GM10847 (cell line): ENCODE data around the gene NTSR1.

Source experiments
- POLR2A ChIP-seq: IDR thresholded peaks from 2 replicates; pipeline ENCODE4 v1.6.1; 2011; ENCODE audit not compliant: insufficient read length; ENCODE audit errors: extremely low read depth

The NTSR1 gene

DNA sequence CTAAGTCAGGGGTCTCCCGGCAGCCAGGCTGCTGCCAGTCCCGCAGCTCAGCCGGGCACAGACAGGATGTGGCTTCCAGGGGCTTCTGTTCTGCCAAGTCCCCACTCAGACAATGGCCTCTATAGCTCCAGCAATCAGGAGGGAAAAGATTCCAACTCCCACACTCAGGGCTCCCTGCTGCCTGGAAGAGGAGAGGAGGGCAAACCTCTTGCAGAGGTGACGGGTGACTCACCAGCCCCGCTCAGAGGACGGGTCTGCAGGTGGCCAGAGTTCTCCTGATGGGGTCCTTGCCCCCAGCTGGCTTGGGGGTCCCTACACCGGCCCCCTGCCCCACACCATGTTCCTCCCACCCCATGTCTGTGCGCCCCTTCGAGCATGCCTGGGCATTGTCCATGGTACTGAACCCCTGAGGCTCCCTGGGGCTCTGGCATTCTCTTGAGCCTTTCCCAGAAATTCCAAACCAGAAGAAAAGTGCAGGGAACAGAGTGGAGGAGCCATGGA, 32.6 kb downstream of the NTSR1 start:
- no peak for TF ChIP-seq POLR2A

DNA sequence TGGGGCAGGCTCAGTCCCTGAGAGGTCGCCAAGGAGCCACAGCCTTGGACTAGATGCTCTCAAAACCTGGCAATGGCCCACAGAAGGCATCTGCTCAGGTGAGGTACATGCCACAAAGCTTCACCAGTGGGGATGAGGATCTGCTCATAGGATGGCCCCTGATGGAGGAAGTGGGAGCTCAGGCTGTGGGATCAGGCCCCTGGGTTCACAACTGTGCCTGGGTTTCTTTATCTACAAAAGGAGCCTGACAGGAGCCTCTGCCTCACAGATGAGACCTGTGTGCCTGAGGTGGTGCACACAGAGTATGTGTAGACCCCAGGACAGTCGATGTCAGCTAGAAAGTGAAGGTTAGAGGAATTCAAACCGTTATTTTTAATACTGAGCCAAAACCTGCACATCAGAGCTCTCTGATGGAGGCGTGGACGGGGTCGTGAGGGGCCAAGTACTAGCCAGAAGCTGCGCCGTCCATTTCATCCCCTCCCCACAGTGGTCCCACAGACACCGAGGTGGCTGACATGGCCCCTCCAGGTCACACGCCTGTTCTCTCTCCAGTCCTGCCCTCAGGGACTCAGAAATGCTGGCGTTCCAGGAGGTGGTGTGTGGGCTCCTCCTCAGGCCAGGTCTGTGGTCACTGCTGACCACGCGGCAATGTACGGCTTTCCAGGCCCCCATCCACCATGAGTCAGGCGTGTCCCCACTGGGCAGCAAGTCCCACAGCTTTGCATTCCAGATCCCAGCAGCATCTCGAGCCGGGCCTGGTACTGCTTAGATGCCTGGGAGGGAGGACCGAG, 33.3 kb downstream of the NTSR1 start:
- no peak for TF ChIP-seq POLR2A

DNA sequence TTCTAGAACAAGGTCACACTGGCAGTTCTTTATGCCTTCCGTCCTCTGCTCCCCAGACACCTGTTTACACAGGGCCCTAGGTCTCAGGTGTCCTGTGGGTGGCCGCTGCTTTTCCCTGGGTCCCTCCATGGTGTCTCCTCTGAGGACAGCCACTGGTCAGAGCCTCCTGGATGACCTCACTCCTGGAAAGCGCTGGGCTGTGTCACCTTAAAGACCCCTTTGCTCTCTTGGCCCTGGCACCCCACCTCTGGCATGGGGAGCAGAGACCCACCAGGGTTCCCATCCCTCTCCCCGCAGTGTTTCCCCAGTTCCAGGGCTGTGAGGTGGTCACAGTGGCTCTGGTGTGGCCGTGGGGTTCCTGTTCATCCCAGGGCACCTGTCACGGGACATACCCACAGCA, 33.9 kb downstream of the NTSR1 start:
- TF ChIP-seq POLR2A = no peak

DNA sequence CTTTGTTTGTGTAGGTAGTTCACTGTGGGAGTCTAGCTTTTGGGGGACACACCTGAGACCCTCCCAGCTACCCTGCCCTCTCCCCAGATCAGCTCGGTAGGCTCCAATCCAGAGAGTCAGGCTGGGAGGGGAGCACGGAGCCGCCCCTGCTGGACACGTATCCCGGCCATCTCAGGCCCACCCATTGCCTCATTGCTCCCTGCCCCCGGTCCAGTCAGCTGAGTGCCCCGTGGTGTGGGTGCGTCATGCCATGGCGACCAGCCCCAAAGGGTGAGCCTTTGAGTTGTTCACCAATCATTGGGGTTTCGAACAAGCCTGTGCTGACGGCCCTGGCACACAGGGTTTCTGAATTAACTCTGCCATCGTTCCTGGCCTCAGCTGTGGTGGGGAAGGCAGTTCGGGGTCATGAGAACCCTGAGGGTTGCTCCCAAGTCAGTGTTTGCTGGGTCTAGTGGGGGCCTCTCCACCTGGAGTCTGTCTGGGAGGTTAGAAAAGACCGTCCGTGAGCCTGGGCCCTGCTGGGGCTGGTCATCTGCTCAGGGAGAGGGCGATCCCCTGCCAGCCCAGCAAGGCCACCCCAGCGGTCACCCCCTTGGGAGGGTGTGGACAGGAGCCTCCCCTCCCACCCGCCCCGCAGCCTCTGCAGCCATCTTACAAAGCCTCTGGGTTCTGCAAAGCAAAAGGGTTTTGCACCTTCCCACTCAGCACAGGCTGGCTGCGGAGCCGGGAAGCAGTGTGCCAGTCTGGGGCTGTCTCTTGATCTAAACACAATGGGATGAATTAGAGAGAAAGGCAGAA, 34.5 kb downstream of the NTSR1 start:
- no peak for TF ChIP-seq POLR2A

DNA sequence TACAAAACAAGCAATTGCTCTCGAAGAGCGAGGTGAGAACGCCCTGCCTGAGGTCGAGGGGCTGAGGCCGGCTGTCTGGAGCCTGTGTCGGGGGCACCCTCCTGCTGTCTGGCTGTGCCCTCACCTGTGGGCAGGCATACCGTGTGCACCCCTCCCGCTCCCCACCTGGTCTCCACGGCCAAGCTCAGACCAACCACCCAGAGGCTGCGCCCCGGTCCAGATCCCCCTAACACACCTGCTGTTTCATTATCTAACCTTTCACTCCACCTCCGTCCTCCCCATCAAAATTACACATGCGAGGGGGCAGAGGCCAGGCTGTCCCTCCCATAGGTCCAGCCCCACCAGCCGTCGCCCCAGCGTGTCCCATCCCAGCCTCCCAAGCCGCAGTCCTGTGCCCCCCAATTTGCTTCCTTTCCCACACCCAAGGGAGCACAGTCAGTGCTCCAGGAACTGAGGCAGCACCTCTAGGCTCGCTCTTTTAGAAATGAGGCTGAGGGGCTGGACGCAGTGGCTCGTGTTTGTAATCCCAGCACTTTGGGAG, 35.2 kb downstream of the NTSR1 start:
- no peak for TF ChIP-seq POLR2A

DNA sequence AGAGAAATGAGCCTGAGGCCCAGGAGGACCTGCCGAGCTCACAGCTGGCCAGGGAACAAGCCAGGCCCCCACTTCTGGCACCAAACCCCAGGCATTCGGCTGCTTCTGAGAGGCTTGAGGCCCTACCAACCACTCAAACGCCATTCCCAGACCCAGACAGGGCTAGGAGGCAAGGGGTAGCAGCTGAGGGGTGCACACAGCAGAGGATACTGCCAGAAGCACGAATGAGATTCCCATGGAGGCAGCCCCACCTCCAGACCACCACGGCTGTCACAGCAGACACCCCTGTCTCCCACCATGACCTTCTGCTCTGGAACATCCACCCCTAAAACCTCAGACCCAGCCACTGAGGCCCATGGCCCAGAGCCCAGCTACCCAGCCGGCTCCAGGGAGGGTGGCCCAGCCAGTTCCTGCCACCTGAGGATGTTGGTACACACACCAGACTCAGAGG, 36.1 kb downstream of the NTSR1 start:
- TF ChIP-seq POLR2A = no peak

DNA sequence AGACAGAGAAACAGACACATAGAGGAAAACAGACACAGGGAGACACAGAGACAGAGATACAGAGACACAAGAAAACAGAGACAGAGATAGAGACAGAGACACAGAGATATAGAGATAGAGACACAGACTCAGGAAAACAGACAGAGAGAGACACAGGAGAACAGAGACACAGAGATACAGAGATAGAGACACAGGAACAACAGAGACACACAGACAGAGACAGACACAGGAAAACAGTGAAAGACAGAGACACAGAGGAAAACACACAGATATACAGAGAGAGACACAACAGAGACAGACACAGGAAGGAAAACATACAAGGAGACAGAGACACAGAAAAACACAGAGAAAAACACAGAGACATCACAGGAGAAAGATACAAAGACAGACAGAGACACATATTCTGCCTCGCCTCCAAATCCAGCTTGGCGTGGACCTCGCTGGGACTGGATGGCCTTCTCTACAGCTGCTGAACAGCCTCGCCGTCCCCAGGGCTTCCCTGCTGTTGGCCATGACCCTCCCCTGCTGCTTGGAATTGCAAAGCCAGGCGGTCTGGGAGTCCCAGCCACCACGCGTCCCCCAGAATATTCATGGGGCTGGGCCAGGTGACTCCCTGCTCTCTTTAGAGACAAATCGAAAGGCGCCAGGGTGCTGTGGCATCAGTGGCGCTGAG, 36.8 kb downstream of the NTSR1 start:
- no peak for TF ChIP-seq POLR2A

DNA sequence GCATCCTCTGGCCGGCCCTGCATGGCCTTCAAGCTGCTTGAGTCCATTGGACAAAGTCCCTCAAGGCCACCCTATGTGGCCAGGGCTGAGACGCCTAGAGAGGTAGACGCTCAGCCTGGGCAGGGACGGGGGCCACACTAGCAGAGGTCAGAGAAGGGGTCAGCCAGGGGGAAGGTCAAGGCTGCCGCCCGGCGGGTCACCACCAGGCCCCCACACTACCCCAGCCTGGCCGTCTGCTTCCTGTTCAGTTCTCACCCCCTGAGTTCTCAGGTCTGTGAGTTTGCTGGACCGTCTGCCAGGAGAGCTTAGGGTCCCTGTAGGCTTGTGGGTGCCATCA, 37.3 kb downstream of the NTSR1 start:
- TF ChIP-seq POLR2A = no peak

DNA sequence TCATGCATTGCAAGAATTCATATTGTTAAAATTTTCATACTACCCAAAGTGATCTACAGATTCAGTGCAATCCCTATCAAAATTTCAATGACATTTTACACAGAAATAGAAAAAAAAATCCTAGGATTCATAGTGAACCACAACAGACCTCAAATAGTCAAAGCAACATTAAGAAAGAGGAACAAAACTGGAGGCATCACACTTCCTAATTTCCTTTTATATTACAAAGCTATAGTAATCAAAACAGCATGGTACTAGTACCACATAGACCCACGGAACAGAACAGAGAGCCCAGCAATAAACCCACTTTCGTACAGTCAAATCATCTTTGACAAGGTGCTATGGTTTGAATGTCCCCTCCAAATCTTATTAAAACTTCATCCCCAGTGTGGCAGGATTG, 39.7 kb downstream of the NTSR1 start:
- no peak for TF ChIP-seq POLR2A

DNA sequence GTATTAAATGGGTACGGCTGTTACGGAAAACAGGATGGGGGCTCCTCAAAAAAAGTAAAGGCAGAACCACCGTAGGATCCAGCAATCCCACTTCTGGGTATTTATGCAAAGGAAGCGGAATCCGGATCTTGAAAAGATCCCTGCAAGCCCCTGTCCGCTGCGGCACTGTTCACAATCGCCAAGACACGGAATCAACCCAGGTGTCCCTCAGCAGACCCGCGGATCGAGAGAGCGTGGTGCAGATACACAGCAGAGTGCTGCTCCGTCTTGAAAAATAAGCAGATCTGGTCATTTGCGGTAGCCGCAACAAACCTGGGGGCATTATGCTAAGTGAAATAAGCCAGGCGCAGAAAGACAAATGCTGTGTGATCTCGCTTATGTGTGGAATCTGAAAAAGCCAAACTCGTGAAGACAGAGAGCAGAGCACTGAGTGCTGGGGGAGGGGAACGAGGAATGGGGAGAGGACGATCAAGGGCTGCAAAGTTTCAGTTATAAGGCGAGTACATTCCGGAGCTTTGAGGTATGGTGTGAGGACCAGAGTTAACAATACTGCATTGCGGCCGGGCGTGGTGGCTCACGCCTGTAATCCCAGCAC, 41.3 kb downstream of the NTSR1 start:
- TF ChIP-seq POLR2A = no peak

DNA sequence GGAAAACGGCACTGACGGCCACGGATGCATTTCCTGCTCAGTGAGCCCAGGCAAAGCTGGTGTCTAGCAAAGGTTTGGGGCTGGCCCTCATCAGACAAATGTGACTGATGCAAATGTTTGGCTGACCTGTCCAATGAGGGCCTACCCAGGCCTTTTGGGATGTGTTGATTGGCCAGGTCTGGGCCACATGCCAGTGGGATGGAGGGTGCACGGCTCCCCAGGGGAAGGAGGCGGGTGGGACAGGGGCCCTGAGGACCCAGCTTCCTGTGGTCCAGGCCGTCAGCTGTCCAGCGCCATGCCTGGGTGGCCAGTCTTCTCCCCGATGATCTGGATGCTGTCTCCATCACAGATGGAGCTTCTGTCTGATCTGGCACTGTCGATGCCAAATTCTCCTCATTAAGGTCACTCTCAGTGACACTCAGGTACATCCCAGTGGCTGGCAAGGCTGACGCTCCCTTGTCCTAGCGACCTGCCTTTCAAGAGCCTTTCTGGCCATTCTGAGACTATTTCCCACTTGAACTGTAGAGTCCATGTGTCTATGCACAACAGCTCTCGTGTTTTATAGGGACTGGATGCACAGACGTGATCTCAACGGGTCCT, 43.0 kb downstream of the NTSR1 start:
- TF ChIP-seq POLR2A = no peak

DNA sequence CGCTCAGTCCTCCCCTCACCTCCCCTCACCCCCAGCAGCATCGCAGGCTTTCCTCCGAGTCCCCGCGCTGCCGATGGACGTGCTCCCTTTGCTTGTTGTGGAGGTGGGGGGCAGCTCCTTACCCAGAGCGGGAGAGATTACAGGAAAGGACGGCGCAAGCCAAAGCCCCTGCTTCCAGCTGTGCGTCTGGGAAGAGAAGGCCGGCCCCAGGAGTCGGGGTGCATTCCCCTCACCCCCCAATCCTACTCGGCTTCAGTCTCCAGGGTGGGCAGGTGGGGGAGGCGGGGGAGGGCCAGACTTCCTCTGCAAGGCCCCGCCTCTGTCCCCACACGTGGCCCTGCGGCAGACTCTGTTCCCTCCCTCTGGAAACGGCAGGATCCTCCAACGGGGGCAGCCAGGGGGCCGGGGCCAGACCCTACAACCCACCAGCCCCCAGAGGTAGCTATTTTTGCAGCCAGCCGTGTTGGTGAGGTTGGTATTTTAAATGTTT, 43.6 kb downstream of the NTSR1 start:
- TF ChIP-seq POLR2A = no peak

DNA sequence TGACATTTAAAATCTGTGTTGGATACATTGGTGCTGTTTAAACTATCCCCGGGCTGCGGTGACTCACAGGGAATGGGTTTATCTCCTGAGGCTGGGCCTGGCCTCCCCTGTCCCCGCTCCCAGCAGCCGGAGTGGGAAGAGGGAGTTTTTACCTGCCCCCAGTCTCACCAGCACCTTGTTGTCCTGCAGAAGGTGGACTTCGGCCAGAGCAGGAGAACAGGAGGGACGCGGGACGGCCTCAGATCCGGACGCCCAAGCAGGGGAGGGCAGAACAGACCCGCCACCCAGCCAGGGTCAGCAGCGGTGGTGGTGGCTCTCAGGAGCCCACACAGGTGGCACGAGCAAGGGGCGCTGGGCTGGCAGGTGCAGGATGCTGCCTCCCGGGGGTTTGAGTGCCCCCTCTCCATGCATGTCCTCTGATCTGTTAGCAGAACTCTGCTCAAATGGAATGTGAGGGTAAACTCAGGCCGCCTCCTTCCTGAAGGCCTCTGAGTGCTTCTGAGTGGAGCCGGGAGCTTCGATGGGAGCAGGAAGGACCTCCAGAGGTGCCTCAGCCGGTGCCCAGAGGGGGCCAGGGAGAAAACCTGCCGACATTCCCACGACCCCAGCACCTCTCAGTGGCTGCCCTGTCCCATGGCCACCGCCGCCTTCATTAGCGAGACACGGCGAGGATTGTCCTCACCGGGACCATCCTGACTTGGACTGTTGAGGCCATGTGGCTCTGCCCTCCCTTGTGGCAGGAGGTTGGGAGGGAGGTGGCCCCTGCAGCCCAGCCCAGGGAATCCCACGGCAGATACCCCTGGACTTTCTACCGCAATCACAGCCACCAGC, 44.2 kb downstream of the NTSR1 start:
- TF ChIP-seq POLR2A = no peak

DNA sequence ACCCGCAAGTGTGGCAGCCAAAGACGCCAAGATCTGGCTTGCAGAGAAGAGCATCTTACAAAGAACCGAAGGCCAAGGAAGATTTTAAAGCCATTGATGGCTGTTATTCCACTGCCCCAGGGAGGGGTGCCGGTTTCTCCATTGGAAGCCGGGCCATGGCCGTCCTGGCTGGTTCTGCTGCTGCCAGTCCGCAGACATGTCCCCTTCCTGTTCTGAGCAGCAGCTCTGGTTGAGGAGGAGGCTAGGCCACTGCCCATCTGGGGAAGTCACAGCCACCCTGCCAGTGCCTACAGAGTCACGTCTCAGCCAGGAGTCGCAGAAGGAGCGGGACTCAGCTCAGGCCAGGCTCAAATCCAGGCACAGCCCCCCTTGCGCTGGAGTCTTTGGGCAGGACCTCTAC, 45.0 kb downstream of the NTSR1 start:
- no peak for TF ChIP-seq POLR2A
